H9 (cell line): Measurements from ENCODE around the gene DGKG. TPM values are rescaled to one million over a fixed set of nuclear protein-coding genes. Genes with fewer than 3 reads are reported as not detected.

Experiments
- DNase-seq: peaks from one replicate; pipeline ENCODE4 v3.0.0-alpha.2; 2017
- H2AFZ ChIP-seq: one replicate; pipeline ENCODE4 v1.6.1; 2013; ENCODE audit warnings: mild to moderate bottlenecking, low read length, control low read depth, moderate library complexity
- H2AK5ac ChIP-seq: 2 replicates; pipeline ENCODE4 v1.6.1; 2013; ENCODE audit warnings: low read length, control low read depth, mixed read lengths; ENCODE audit not compliant: insufficient read length
- H2BK120ac ChIP-seq: one replicate; pipeline ENCODE4 v1.6.1; 2013; ENCODE audit warnings: low read depth, mild to moderate bottlenecking, low read length, control low read depth, inconsistent platforms; ENCODE audit not compliant: poor library complexity, severe bottlenecking
- H2BK12ac ChIP-seq: 2 replicates; pipeline ENCODE4 v1.6.1; 2013; ENCODE audit warnings: low read length, control low read depth, mixed read lengths, low read depth; ENCODE audit not compliant: insufficient read length
- H2BK15ac ChIP-seq: 2 replicates; pipeline ENCODE4 v1.6.1; 2013; ENCODE audit warnings: low read depth, low read length, control low read depth
- H2BK20ac ChIP-seq: one replicate; pipeline ENCODE4 v1.6.1; 2013; ENCODE audit warnings: low read depth, mild to moderate bottlenecking, low read length, control low read depth, inconsistent platforms; ENCODE audit not compliant: poor library complexity, severe bottlenecking
- H2BK5ac ChIP-seq: 2 replicates; pipeline ENCODE4 v1.6.1; 2013; ENCODE audit warnings: low read length, control low read depth, mixed read lengths; ENCODE audit not compliant: insufficient read length
- H3K14ac ChIP-seq: 2 replicates; pipeline ENCODE4 v1.6.1; 2013; ENCODE audit warnings: low read length, control low read depth; ENCODE audit not compliant: insufficient read depth
- H3K18ac ChIP-seq: 2 replicates; pipeline ENCODE4 v1.6.1; 2013; ENCODE audit warnings: low read depth, mild to moderate bottlenecking, mixed read lengths, low read length, control low read depth; ENCODE audit not compliant: insufficient read length
- H3K23ac ChIP-seq: 2 replicates; pipeline ENCODE4 v1.6.1; 2013; ENCODE audit warnings: low read length, control low read depth, mixed read lengths, low read depth; ENCODE audit not compliant: insufficient read length
- H3K23me2 ChIP-seq: 2 replicates; pipeline ENCODE4 v1.6.1; 2013; ENCODE audit warnings: low read depth, mild to moderate bottlenecking, mixed read lengths, low read length, control low read depth; ENCODE audit not compliant: insufficient read length, poor library complexity, severe bottlenecking
- H3K27ac ChIP-seq: 2 replicates; pipeline ENCODE4 v1.5.1; 2013; ENCODE audit warnings: low read length, control low read depth, mixed read lengths, low read depth; ENCODE audit not compliant: insufficient read length
- H3K27me3 ChIP-seq: 2 replicates; pipeline ENCODE4 v1.6.1; 2013; ENCODE audit warnings: low read length, control low read depth, inconsistent platforms; ENCODE audit not compliant: insufficient read depth
- H3K4ac ChIP-seq: 2 replicates; pipeline ENCODE4 v1.6.1; 2013; ENCODE audit warnings: low read depth, mild to moderate bottlenecking, control low read depth, inconsistent platforms, low read length, moderate library complexity
- H3K4me1 ChIP-seq: 2 replicates; pipeline ENCODE4 v1.6.1; 2013; ENCODE audit warnings: low read length, control low read depth, inconsistent platforms; ENCODE audit not compliant: insufficient read depth
- H3K4me2 ChIP-seq: 2 replicates; pipeline ENCODE4 v1.6.1; 2013; ENCODE audit warnings: low read length, control low read depth, mixed read lengths; ENCODE audit not compliant: insufficient read length, insufficient read depth
- H3K56ac ChIP-seq: 2 replicates; pipeline ENCODE4 v1.6.1; 2013; ENCODE audit warnings: low read depth, mild to moderate bottlenecking, mixed read lengths, low read length, control low read depth; ENCODE audit not compliant: insufficient read length
- H3K79me1 ChIP-seq: 2 replicates; pipeline ENCODE4 v1.6.1; 2013; ENCODE audit warnings: low read depth, mild to moderate bottlenecking, moderate library complexity, low read length, control low read depth, inconsistent platforms; ENCODE audit not compliant: insufficient read depth, poor library complexity, severe bottlenecking
- H3K79me2 ChIP-seq: 2 replicates; pipeline ENCODE4 v1.6.1; 2013; ENCODE audit warnings: low read length, control low read depth, inconsistent platforms; ENCODE audit not compliant: insufficient read depth
- H3K9ac ChIP-seq: 2 replicates; pipeline ENCODE4 v1.6.1; 2013; ENCODE audit warnings: low read length, control low read depth, mixed read lengths; ENCODE audit not compliant: insufficient read length; ENCODE audit errors: extremely low read depth
- H3K9me3 ChIP-seq: one replicate; pipeline ENCODE4 v1.6.1; 2013; ENCODE audit warnings: low read depth, low read length, inconsistent platforms; ENCODE audit not compliant: control insufficient read depth
- H3T11ph ChIP-seq: one replicate; pipeline ENCODE4 v1.6.1; 2013; ENCODE audit warnings: mild to moderate bottlenecking, low read length, control low read depth, inconsistent platforms
- H4K20me1 ChIP-seq: one replicate; pipeline ENCODE4 v1.6.1; 2013; ENCODE audit not compliant: control insufficient read depth, insufficient read length, insufficient read depth
- H4K5ac ChIP-seq: 2 replicates; pipeline ENCODE4 v1.6.1; 2013; ENCODE audit warnings: low read depth, mild to moderate bottlenecking, mixed read lengths, low read length, control low read depth; ENCODE audit not compliant: insufficient read length
- H4K8ac ChIP-seq: replicated peaks from 2 replicates; pipeline ENCODE4 v1.6.1; 2013; ENCODE audit warnings: low read length, control low read depth, mixed read lengths, low read depth; ENCODE audit not compliant: insufficient read length
- H4K91ac ChIP-seq: 2 replicates; pipeline ENCODE4 v1.6.1; 2013; ENCODE audit warnings: low read depth, mild to moderate bottlenecking, moderate library complexity, mixed read lengths, low read length, control low read depth; ENCODE audit not compliant: insufficient read length
- H3K27ac Mint-ChIP-seq, 3 experiments: 2 replicates in 2 of 3; 3 replicates in 1 of 3; pipeline ENCODE4 v1.8.0; 2020 to 2021; ENCODE audit warnings: mixed read lengths in 3 of 3, mild to moderate bottlenecking in 1 of 3, moderate library complexity in 1 of 3
- H3K27me3 Mint-ChIP-seq: 2 replicates; pipeline ENCODE4 v1.8.0; 2021; ENCODE audit warnings: low read depth, mild to moderate bottlenecking, moderate library complexity, mixed read lengths
- H3K36me3 Mint-ChIP-seq, 3 experiments: 2 replicates in 2 of 3; 3 replicates in 1 of 3; pipeline ENCODE4 v1.8.0; 2020 to 2021; ENCODE audit warnings: low read depth in 3 of 3, mixed read lengths in 3 of 3; ENCODE audit not compliant: insufficient read depth in 1 of 3
- H3K4me1 Mint-ChIP-seq, 2 experiments: 2 replicates each; pipeline ENCODE4 v1.8.0; 2020; ENCODE audit warnings: mixed read lengths in 2 of 2
- H3K4me3 Mint-ChIP-seq, 2 experiments: 2 replicates in 1 of 2; 3 replicates in 1 of 2; pipeline ENCODE4 v1.8.0; 2020 to 2021; ENCODE audit warnings: mild to moderate bottlenecking in 2 of 2, mixed read lengths in 2 of 2, moderate library complexity in 1 of 2
- H3K9me3 Mint-ChIP-seq, 2 experiments: 2 replicates in 1 of 2; 3 replicates in 1 of 2; pipeline ENCODE4 v1.8.0; 2020; ENCODE audit warnings: mild to moderate bottlenecking in 2 of 2, mixed read lengths in 2 of 2, moderate library complexity in 1 of 2
- CTCF ChIP-seq: fragments of 200-600 bp; sonication (generic); conservative IDR thresholded peaks from 3 replicates; pipeline ENCODE4 v1.8.0; 2021; ENCODE audit warnings: antibody characterized with exemption, mild to moderate bottlenecking
- WGBS: extraction: QIAGEN DNeasy Blood & Tissue Kit; methylation state at CpG from one replicate; pipeline ENCODE4 v1.1.7; 2013; ENCODE audit warnings: missing lambda C conversion rate, low lambda C conversion rate, mixed read lengths; ENCODE audit not compliant: insufficient read length; ENCODE audit errors: extremely low coverage; 5-methylcytosine and 5-hydroxymethylcytosine counted together
- total RNA-seq: library from RNA; stranded (reverse); gene quantifications from 2 replicates; pipeline ENCODE4 v1.2.1, GENCODE V29; 2021

DGKG gene
- total RNA-seq, 1 experiment from 2014 or later: not detected

- Histone ChIP-seq H2BK5ac (no peak overlapping the region), H4K5ac (no peak overlapping the region), H3K9ac (no peak overlapping the region), H3K27ac (no peak overlapping the region), H3T11ph (no peak overlapping the region), H3K9me3 (no peaks in the 10 kb centered on the region), H3K14ac (no peak overlapping the region), H3K18ac (no peak overlapping the region), H2AK5ac (no peak overlapping the region), H3K56ac (no peak overlapping the region), H4K20me1 (no peaks in the 10 kb centered on the region), H4K91ac (no peak overlapping the region), H3K4me2 (peak overlapping the region; percentile 96), H3K79me2 (no peaks in the 10 kb centered on the region; the same call in 1 of the 2 replicates), H3K23ac (no peak overlapping the region), H2BK120ac (no peak overlapping the region), H4K8ac (no peak overlapping the region), H3K4ac (no peak overlapping the region), H3K79me1 (no peaks in the 10 kb centered on the region), H2BK20ac (no peak overlapping the region), H2BK15ac (no peak overlapping the region), H3K23me2 (peaks cover 13% of the 10 kb centered on the region), H3K27me3 (peaks cover 38% of the 10 kb centered on the region), H2BK12ac (no peak overlapping the region), H2AFZ (no peak overlapping the region), H3K4me1 (no peaks in the 10 kb centered on the region; the same call in 1 of the 2 replicates)
- H3K27me3 Mint-ChIP-seq: peaks cover 93% of the 10 kb centered on the region
- WGBS: no CpG with 5 or more reads among the region's 12 CpGs
- peak overlapping the region in 1 of 2 experiments; percentile 91; a peak in 3 of 5 replicates for H3K4me3 Mint-ChIP-seq
- peaks cover 24 to 27% of the 10 kb centered on the region in 2 experiments for H3K4me1 Mint-ChIP-seq
- TF ChIP-seq CTCF: no peak
- no peaks in the 10 kb centered on the region; a peak in 1 of 7 replicates for H3K36me3 Mint-ChIP-seq
- H3K9me3 Mint-ChIP-seq: peaks cover 0 to 4% of the 10 kb centered on the region in 2 experiments; a peak in 3 of 5 replicates
- no peak for DNase-seq
- H3K27ac Mint-ChIP-seq: no peak overlapping the region
Observed at GRCh38 chr3:186110975-186111974, 250.8 kb downstream of the DGKG start.
